Stimulated activated naive CD4-positive, alpha-beta T cell treated with Interleukin-2 at 50 U/mL for 16 hours (primary cell): Measurements from ENCODE around the gene HINT2.

Experiments
- DNase-seq: peaks from one replicate; lab custom pipeline; 2025; lab: John Stamatoyannopoulos, UW

HINT2 gene

DNA sequence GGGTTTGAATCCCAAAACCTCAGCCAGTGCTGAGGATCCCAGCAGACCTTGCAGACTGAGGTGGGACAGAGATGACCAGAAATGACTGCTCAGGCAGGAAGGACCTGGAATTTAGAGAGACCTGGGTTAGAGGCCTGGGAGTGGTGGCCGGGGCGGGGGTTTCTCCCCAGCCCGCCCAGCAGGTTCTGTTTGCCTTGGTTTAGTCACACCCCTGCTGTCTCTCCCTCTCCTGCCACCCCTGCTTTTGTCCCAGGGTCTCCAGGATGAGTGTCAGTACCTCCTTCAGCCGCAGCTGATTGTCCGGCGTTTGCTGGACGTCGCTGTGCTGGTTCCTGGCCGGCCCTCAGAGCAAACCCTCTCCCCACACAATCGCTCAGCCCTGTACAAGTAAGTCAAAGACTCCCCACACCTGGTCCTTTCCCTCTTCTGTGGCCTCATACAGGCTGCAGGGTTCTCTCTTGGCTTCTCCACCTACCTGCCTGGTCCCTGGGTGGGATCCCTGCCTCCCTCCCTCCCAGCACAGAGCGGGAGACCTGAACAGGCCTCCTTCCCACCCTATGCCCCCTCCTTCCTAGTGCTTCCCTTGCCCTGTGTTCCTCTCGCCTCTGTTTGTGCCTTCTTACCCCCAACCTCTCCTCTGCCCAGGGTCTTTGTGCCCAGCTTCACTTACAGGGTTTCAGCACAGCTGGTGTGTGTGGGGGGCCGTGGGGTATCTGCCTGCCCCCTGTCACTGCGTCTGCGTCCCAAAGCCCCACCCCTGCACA is 26.2 kb upstream of the HINT2 start:
- DNase-seq: no peak

DNA sequence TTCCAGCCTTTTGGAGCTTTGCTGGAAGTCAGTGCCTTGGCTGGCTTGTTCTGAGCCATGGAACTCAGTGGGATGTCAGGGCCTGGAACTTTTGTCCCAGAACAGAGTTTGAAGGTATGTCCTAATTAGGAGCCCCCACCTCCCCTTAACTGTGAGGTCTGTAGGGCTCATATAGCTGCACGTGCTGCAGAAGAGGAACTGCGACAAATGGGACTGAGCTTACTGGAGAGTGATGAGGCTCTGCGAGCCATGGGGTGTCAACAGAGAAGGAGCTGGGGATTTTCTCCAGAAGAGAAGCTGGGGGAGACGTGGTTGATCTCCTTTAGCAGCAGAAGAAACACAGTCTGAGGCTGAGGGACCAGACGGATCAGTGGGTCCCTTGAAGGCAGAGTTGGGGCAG is 25.1 kb upstream of the HINT2 start:
- DNase-seq: no peak

DNA sequence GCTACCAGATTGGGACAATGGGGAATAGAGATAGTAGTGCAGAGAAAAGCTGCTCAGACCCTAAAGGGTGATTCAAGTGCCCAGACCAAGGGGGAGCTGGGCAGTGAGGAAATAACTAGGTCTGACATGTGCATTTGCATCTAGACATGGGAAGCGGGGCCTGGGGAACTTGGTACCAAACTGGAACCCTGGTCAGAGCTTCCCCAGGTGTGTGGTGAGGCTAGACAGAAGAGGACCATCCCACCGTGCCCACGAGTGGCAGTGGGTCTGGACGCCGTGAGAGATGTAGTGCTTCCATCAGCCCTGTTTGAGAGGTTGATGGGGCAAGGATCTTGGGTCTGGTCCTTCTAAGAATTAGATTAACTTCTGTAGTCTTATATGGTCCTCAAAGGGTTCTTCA is 21.8 kb upstream of the HINT2 start:
- DNase-seq: no peak

DNA sequence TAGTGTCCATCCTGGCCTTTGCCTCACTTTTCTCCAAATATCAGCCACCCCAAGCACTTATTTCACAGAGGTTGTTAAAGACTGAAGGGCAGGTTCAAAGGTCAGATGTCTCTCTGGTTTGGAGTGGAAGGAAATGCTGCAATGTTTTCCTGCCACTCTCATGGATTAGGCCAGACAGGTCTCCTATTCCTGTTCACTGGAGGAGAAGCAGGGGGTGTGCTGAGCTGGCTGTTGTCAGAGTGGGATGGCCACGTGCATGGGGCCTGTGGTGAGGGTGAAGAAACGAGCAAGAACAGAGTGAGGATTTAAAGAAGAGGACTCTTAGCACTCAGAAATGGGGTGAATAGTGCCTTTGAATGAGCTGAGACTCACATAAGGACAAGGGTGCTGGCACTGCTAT is 20.9 kb upstream of the HINT2 start:
- DNase-seq: no peak

DNA sequence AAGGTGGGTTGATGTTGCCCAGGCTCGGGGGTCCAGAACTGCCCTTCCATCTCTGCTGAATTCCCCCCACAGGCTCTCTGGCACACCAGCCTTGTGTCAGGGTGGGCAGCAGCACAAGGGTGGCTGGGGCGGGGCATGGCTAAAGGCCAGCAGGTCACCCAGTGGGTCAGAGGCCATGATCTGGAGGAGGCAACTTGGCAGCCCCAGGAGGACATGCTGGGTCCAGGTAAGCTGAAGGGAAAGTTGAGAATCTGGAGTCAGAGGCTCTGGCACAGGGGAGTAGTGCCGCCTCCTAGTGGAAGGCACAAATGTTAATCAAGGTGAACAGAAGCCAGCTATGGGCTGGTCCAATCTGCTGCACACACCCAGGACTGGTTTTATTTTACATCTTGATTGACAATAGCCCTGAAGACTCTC is 20.4 kb upstream of the HINT2 start:
- DNase-seq: no peak

DNA sequence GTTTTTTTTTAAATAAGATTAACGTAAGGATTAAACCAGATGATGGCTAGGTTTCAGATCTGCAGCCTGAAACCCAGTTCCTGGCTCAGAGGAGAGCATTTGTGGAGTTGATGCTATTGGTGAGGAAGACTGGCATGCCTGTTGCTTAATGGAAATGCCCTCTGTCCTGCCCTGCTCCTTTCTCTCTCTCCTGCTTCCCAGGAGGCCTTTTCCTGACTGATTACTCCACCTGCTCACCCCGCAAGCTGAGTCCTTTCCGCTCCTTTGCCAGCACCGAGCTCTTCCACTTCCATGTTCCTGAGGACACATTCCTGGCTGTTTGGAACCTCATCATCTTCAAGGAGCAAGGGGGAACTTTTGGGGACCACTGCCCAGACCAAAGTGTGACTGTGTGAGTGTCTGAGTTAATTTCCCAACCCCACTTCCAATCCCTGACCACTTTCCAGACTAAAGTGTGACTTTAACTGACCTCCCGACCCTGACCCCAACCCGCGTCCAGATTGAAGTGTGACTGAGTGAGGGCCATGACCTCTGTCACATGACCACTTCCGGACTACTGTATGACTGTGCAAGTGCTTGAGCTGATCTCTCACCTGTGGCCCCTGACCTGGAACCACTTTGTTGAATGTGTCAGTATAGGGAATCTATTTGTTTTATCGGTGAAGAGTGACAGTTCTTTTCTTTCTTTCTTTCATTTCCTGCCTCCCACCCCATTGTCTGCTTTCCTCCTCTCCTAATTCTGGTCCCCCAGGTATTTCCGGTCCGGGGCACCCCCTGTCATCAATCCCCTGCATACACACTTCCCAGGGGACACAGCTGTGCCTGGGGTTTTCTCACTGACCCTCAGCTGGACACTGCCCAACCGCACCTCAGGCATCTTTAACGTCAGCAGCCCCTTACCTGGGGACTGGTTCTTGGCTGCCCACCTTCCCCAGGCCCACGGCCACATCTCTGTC is 19.7 kb upstream of the HINT2 start:
- DNase-seq: no peak

DNA sequence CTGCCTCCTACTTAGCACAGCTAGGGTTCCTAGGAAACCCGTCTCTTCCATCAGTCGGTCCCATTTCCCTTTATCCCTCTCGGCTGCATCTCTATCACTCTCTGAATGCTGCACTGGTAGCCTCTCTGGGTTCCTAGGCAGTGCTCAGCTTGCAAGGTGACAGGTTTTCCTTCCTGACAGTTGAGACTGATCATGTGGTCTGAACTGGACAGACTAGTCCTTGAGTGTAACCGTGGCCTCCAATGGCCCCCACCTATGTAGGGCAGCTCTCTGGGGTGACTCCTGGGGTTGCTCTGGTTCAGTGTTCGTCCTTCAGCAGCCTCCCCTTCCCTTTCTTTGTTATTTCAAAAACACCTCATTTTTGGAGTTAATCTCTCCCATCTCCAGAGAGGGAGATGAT is 18.0 kb upstream of the HINT2 start:
- no peak for DNase-seq

DNA sequence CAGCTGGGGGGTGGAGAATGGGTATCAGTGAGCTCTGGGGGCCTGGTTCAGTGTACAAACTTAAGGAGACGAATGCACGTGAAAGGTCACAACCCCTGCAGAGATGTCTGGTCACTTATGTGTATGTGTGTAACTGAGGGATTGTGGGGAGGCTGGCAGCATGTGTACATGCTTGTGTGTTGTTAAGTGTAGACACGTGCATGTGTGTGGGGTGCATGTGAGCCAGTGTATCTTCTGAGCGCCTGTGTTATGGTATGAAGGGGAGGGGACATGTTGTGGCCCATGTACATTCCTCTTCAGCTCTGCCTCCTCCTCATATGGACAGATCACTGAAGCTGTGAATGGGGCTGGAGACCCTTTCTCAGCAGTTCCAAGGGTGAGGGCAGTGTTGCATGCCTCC is 16.2 kb upstream of the HINT2 start:
- DNase-seq: no peak

DNA sequence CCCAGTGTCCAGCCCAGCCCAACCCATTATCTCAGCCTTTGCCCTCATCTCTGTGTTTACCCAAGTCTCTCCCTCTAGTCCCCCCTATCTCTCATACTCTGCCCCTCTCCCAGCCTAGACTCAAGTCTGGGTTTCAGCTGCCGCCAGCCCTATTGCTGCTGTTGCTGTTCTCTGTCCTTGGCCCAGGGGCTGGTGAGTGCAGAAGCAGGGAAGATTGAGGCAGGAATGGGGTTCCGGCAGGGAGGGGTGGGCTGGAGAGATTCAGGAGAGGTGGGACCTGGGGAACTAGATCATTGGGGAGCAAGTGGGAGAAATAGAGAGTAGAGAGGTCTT is 14.9 kb upstream of the HINT2 start:
- DNase-seq: no peak

DNA sequence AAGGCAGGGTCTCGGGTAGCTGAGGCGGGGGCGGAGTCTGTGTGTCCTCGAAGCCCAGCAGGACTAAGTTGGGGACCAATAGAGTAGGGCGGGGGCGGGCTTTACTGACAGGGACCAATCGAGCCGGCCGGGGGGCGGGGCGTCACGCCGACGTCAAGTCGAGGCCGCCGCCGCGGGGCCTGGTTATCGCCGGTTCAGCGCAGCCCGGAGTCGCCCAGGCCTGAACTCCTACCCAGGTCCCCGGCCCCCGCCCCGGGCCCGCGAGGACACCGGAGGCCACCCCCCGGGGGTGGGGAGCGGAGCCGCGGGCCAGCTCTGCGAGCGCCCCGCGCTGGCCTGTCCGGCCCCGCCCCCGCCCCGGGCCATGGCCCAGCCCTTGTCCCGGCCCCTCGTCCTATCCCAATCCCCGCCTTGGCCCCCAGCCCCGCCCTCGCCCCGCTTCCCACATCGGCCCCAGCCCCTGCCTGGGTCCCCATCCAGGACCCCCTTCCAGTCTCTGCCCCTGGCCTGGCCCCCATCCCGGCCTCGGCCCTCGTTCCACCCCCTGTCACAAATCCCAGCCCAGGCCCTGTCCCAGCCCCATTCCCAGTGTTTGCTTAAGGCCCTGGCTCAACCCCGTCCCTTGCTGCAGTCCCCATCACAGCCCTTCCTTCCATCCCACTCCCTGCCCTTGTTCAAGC is 14.4 kb upstream of the HINT2 start, which contains the start of gene TMEM8B:
Gene TMEM8B (plus strand): TSS at position 145 of the 680 bp plus-strand sequence. CDS start 220 bp downstream, at position 365.
- peak; percentile 94 for DNase-seq

DNA sequence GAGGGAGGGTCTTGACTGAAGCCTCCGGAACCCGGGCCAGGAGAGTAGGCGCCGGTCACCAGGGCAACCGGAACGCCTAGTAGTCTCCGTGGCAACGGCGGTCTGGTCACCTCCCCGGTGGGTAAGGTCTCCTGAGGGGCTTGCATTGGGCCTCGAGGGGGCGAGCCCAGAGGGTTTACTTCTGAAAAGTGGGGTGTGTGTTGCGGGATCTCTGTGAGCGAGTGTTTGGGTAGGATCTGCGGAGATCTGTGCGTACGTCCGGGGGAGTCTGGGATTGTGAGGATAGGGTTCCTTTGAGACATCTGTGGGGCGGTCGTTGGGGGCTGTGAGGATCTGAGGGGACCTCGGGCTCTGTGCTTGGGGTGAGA is 13.9 kb upstream of the HINT2 start, which contains the start of gene FAM221B:
Gene FAM221B (minus strand): TSS at position 17 of the 368 bp plus-strand sequence. CDS start 2,571 bp downstream, outside the sequence.
- no peak for DNase-seq

DNA sequence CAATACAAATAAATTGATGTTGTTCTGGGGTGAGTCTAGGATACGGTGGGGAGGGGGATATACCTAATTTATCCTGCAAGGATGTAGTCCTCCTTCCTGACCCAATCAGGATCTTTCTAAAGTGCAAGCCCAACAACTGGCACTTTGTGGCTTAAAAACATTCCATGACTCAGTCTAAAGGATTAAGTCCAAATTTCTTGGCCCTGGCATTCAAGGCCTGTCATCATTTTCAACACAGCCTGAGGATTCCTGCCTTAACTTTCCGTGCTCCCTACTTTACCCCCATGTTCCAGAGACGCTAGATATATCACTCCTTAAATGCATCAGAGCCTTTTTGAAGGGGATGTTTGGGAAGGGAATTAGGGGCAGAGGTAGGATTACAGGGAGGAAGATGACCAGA is 12.6 kb upstream of the HINT2 start:
- no peak for DNase-seq

DNA sequence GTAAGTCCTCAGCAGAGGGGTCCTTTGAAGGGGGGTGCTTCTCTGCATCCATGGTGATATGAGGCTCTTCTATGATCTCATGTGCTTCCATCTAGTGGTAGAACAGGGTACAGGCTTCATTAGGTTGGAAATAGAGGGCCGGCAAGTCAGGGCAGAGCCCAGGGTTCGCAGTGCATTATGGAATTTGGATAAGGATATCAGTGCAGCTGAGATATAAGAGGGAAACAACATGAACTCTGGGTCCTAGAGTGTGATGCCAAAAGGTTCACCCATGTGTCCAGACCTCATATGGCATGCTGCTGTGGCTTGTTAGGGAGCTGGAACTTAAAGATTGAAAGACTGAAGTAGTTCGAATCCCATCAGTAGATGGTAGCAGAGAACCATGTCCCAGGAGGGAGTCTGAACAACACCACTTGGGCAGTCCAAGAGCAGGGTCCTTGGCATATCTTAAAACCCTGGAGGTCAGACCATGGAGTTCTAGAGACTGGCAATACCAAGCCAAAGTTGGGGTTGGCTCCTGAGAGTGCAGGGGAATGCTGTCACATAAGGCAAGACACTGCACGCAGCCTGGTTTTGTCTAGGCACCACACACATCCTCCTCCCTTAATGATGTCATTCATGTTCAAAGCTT is 11.3 kb upstream of the HINT2 start:
- DNase-seq: no peak

DNA sequence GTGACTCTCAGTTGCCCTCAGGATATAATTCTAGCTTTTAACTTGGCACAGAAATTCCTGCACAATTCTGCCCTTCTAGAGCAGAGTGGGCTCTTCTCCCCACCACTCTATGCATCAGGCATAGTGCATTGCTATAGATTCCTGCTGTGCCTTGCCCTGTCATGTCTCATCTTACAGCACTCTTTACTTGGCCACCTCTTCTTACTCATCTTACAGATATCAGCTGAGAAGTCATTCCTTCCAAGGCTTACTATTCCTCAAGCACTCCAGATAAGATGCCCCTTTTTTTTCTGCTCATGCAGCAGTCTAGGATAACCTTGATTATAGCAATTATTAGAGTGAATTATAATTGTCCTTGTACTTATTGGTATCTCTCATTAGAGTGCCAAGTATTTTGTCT is 8.1 kb upstream of the HINT2 start:
- DNase-seq: no peak

DNA sequence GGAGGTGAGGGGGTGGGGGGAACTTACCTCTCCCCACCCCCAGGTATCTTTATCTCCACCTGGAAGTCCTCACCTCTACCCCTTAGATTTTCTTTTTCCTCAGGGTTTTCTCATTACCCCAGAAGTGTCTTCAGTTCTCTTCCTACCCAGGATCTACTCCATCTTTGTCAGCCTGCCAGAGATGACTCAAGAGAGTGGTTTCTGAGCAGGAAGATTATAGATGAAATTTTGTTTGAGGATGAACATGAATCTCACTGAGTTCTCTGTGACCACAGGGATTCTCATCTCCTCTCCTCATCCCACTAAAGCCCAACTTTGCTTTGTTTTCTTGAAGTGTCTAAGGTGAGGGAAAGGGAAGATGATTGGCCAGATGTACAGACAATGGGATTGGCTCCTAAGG is 5.2 kb upstream of the HINT2 start:
- no peak for DNase-seq

DNA sequence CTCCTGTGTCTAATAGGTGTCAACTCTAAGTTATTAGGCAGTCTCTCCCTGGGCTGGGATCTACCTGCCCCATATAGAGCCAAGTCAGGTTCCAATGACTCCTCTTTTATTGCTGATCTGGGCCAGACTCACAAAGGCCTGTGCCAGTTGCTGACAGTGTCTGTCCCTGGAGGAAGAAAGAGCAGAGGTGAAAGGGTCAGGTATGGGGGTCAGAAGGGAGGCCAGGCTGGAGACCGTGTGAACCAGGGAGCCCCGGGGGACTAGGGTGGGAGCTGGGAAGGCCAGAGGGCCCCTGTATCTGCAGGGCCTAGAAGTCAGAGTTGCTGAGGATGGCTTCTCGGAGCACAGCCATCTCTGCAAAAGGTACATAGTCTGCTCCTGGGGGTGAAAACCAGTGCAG is 3.5 kb upstream of the HINT2 start:
- no peak for DNase-seq

DNA sequence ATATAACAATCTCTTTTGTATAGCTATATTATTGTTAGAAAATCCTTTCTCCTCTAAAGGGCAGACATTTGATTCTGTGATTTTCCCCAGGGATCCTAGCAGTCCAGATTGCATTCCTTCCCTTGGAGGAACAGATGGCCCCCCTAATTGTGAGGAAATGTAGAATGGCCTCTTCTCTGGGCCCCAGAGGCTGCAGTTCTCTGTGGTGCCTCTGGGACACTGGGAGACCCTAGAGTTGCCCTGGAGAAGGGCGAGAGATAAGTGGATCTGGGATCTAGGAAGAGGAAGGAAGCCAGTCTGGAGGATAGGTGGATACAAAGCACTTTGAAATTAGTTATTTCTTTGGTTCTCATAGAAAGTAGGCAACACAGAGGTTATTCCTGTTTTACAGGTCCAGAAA is 1.9 kb upstream of the HINT2 start:
- no peak for DNase-seq

DNA sequence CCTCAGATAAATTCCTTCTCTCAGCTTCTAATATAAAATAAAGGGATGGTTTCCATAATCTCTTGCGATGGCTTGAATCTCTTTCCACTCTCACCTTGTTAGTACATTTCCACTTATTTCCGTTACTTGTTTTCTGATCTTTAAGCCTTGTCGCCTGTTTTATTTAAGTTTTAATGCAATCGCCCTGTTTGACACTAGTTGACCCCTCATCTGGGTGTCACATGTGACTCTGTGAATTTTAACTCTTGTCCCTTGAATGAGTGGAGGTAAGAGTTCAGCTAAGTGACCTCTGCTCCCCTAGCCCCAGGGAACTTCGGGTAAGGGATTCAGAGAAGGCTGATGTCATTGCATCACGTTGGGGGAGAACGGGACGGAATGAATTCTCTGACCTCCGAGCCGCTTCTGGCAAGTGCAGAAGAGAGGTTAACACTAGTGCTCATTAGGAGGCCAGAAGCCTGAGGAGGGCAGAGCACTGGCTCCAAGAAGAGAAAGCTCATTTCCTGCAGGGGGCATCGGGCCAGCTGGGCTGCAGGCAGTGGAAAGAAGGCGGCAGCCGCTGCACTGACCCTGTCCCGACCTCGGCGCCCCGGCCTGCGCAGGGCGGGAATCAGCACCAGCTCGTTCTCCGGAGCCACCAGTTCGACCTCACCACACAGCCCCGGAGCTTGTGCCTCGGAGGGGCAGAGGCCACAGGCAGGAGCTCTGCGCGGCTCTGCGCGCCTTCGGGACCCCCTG is 569 bp downstream of the HINT2 start:
- peak; percentile 24 for DNase-seq

DNA sequence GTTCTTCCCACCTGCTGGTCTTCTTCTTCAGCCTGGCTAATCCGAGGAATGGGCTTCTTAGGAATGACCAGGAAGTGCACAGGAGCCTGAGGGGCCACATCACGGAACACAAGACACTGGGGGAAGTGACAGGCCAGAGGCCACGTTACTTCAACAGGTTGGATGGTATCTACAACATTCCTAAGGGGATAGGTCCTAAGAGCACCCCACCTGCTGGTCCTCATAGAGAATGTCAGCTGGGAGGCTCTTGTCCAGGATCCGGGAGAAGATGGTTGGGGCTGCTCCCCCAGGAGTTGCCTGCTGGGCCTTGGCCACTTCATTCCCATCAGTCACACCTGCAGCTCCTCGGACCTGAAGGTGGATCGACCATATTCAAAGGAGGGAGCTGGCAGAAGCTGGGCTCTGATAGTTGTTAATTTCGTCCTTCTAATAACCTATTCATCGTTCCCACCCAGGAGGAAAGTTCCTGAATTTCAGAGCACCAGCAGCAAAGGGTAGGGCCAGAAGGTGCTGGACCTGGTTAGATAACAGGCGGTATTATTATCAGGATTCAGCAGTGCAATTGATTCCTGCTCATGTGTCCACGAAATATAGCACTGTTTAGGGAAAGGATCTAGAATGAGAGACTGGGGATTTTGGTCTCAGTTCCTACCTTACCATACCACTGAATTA is 1.3 kb downstream of the HINT2 start:
- no peak for DNase-seq

DNA sequence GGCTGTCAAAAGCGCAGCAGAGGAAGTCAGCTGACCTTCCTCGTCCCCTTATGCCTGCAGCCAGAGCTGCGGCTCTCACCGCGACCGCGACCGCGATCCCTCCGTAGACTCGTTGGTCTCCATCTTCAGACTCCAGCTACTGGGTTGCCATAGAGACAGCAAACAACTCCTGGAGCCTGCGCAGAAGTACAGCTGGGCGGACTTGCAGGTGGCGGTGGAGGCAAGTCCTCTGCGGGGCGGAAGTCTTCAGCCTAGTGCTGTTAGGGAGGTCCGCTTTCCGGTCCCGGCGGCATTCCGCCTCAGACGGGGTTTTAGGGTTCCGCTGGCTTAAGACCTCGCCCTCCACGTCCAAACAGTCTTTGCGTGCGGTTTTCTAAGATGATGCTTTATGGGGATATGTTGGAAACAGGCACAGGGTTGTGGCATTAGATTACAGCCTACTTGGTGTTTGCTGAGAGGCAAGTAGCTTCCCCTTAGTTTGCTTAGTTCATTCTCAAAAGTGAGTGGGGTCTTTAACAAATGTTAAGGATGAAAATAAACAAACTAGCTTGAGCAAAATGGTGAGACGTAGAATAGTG is 2.7 kb downstream of the HINT2 start, which contains the start of gene SPAG8:
Gene SPAG8 (minus strand): TSS at position 238 of the 578 bp plus-strand sequence. CDS start 115 bp downstream, at position 123.
- DNase-seq: peak; percentile 95
